GM23338 (cell line): ENCODE results near the gene LCN10.

Experiments
- EZH2 ChIP-seq: fragments of 200-600 bp; sonication (generic); IDR thresholded peaks from one replicate; pipeline ENCODE4 v1.8.0; 2017; ENCODE audit warnings: antibody characterized with exemption, mild to moderate bottlenecking, low read depth; ENCODE audit not compliant: unreplicated experiment
- EZH2phosphoT487 ChIP-seq: fragments of 200-600 bp; sonication (generic); IDR thresholded peaks from one replicate; pipeline ENCODE4 v1.8.1; 2018; ENCODE audit warnings: antibody characterized with exemption; ENCODE audit not compliant: unreplicated experiment
- JUNB ChIP-seq: IDR thresholded peaks from one replicate; pipeline ENCODE4 v1.6.1; 2016; ENCODE audit warnings: antibody characterized with exemption; ENCODE audit not compliant: unreplicated experiment
- NANOG ChIP-seq: IDR thresholded peaks from 2 replicates; pipeline ENCODE4 v1.6.1; 2016; ENCODE audit warnings: antibody characterized with exemption, borderline replicate concordance
- POLR2AphosphoS5 ChIP-seq: IDR thresholded peaks from 2 replicates; pipeline ENCODE4 v1.6.1; 2016; ENCODE audit warnings: antibody characterized with exemption, low read depth
- ZNF114 ChIP-seq: fragments of 250-450 bp; sonication (Bioruptor Pico); IDR thresholded peaks from 2 replicates; pipeline ENCODE4 v1.5.0; 2020; ENCODE audit warnings: mild to moderate bottlenecking, moderate library complexity
- TF ChIP-seq, protein P1 (sequence below), 2 experiments: fragments of 200-600 bp in 1 of 2; sonication (generic) in 1 of 2; conservative IDR thresholded peaks; 2 replicates each; pipeline versions ENCODE4 v1.5.1 to v1.6.1; 2016 to 2017; ENCODE audit warnings: antibody characterized with exemption in 2 of 2, low read depth in 2 of 2, mild to moderate bottlenecking in 2 of 2, moderate library complexity in 1 of 2
- TF ChIP-seq, protein P2 (sequence below): IDR thresholded peaks from one replicate; pipeline ENCODE4 v1.6.1; 2018; ENCODE audit warnings: antibody characterized with exemption; ENCODE audit not compliant: unreplicated experiment
- TF ChIP-seq, protein P3 (sequence below): IDR thresholded peaks from 2 replicates; pipeline ENCODE4 v1.6.1; 2016; ENCODE audit warnings: antibody characterized with exemption

DNA sequence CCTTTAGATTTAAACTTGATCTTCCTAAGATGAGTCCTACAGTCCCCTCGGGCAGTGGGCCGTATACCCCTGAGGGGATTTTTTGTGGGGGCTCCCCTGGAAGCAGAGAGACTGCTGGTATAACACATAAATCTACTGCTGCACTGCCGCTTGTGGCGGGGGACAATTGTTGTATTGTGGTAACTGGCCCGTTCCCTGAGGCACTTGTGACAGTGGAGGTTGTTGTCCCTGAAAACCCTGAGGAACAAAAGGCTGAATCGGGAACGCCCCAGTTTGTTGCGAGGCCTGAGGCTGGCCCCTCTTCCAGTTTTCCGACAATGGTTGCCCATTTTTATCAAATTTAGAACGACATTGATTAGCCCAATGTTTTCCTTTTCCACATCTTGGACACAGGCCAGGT lies 43.7 kb upstream of the LCN10 start:
- TF ChIP-seq, protein P1, sequence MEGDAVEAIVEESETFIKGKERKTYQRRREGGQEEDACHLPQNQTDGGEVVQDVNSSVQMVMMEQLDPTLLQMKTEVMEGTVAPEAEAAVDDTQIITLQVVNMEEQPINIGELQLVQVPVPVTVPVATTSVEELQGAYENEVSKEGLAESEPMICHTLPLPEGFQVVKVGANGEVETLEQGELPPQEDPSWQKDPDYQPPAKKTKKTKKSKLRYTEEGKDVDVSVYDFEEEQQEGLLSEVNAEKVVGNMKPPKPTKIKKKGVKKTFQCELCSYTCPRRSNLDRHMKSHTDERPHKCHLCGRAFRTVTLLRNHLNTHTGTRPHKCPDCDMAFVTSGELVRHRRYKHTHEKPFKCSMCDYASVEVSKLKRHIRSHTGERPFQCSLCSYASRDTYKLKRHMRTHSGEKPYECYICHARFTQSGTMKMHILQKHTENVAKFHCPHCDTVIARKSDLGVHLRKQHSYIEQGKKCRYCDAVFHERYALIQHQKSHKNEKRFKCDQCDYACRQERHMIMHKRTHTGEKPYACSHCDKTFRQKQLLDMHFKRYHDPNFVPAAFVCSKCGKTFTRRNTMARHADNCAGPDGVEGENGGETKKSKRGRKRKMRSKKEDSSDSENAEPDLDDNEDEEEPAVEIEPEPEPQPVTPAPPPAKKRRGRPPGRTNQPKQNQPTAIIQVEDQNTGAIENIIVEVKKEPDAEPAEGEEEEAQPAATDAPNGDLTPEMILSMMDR (conservative IDR thresholded peaks at IDR 0.05; ENCODE audit: low read depth in 2 of 2), result no peak
- no peak for TF ChIP-seq POLR2AphosphoS5
- no peak for TF ChIP-seq NANOG
- TF ChIP-seq EZH2phosphoT487, result no peak
- TF ChIP-seq, protein P2, sequence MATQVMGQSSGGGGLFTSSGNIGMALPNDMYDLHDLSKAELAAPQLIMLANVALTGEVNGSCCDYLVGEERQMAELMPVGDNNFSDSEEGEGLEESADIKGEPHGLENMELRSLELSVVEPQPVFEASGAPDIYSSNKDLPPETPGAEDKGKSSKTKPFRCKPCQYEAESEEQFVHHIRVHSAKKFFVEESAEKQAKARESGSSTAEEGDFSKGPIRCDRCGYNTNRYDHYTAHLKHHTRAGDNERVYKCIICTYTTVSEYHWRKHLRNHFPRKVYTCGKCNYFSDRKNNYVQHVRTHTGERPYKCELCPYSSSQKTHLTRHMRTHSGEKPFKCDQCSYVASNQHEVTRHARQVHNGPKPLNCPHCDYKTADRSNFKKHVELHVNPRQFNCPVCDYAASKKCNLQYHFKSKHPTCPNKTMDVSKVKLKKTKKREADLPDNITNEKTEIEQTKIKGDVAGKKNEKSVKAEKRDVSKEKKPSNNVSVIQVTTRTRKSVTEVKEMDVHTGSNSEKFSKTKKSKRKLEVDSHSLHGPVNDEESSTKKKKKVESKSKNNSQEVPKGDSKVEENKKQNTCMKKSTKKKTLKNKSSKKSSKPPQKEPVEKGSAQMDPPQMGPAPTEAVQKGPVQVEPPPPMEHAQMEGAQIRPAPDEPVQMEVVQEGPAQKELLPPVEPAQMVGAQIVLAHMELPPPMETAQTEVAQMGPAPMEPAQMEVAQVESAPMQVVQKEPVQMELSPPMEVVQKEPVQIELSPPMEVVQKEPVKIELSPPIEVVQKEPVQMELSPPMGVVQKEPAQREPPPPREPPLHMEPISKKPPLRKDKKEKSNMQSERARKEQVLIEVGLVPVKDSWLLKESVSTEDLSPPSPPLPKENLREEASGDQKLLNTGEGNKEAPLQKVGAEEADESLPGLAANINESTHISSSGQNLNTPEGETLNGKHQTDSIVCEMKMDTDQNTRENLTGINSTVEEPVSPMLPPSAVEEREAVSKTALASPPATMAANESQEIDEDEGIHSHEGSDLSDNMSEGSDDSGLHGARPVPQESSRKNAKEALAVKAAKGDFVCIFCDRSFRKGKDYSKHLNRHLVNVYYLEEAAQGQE, result no peak
- TF ChIP-seq EZH2, result no peak
- TF ChIP-seq ZNF114 (CRISPR knock-in tag), result no peak
- TF ChIP-seq, protein P3, sequence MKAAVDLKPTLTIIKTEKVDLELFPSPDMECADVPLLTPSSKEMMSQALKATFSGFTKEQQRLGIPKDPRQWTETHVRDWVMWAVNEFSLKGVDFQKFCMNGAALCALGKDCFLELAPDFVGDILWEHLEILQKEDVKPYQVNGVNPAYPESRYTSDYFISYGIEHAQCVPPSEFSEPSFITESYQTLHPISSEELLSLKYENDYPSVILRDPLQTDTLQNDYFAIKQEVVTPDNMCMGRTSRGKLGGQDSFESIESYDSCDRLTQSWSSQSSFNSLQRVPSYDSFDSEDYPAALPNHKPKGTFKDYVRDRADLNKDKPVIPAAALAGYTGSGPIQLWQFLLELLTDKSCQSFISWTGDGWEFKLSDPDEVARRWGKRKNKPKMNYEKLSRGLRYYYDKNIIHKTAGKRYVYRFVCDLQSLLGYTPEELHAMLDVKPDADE, result no peak
- TF ChIP-seq JUNB, result no peak
